Loucy (cell line): Measurements from ENCODE around the gene SCAF11.

Experiments used
- EZH2phosphoT487 ChIP-seq: fragments of 200-600 bp; IDR thresholded peaks from 2 replicates; pipeline ENCODE4 v1.6.1; 2018; ENCODE audit warnings: antibody characterized with exemption, mild to moderate bottlenecking, moderate library complexity, borderline replicate concordance
- TF ChIP-seq, protein P1 (sequence below): fragments of 200-600 bp; sonication (generic); conservative IDR thresholded peaks from 2 replicates; pipeline ENCODE4 v1.5.1; 2014; ENCODE audit warnings: mild to moderate bottlenecking, antibody characterized with exemption, low read length

DNA sequence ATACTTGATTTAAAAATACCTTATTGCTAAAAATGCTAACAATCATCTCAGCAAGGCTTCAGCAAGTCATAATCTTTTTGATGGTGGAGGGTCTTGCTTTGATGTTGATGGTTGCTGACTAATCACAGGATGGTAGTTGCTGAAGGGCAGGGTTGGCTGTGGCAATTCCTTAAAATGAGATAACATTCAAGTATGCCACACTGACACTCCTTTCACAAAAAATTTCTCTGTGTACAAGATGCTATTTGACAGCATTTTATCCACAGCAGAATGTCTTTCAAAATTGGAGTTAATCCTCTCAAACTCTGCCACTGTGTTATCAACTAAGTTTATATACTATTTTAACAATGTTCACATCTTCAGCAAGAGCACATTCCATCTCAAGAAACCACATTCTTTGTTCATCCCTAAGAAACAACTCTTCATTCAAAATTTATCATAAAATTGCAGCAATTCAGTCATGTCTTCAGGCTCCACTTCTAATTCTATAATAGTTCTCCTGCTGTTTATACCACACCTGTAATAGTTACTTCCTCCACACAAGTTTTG is 16.1 kb downstream of the SCAF11 start:
- TF ChIP-seq, protein P1, sequence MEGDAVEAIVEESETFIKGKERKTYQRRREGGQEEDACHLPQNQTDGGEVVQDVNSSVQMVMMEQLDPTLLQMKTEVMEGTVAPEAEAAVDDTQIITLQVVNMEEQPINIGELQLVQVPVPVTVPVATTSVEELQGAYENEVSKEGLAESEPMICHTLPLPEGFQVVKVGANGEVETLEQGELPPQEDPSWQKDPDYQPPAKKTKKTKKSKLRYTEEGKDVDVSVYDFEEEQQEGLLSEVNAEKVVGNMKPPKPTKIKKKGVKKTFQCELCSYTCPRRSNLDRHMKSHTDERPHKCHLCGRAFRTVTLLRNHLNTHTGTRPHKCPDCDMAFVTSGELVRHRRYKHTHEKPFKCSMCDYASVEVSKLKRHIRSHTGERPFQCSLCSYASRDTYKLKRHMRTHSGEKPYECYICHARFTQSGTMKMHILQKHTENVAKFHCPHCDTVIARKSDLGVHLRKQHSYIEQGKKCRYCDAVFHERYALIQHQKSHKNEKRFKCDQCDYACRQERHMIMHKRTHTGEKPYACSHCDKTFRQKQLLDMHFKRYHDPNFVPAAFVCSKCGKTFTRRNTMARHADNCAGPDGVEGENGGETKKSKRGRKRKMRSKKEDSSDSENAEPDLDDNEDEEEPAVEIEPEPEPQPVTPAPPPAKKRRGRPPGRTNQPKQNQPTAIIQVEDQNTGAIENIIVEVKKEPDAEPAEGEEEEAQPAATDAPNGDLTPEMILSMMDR: no peak
- no peak for TF ChIP-seq EZH2phosphoT487
